Sigmoid colon (tissue), 3 donors: Measurements from ENCODE around the gene MXD4.

Experiments
- POLR2A ChIP-seq, 2 donors: fragments of 450-650 bp; IDR thresholded peaks; one replicate each; pipeline ENCODE4 v1.6.1; 2016; ENCODE audit warnings: antibody characterized with exemption in 2 of 2, mild to moderate bottlenecking in 2 of 2, moderate library complexity in 2 of 2
- TF ChIP-seq, protein P1 (sequence below), 4 experiments: fragments of 450-650 bp in 3 of 4; fragments of 200-600 bp in 1 of 4; IDR thresholded peaks; one replicate each; pipeline ENCODE4 v1.5.1; 2016 to 2019; ENCODE audit warnings: antibody characterized with exemption in 4 of 4, mild to moderate bottlenecking in 3 of 4, moderate library complexity in 2 of 4

DNA sequence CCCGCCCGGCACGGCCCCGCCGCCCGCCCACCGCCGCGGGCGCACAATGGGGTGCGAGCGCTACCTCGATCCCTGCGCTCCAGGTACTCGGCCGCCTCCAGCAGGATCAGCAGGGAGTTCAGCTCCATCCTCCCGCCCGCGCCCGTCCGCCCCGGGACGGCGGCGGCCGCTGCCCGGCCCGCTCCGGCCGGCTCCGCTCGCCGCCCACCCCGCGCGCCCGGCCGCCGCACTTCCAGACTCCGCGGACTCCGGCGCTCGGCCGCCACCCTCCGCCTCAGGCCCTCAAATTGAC lies at the start of gene MXD4:
- TF ChIP-seq, protein P1, sequence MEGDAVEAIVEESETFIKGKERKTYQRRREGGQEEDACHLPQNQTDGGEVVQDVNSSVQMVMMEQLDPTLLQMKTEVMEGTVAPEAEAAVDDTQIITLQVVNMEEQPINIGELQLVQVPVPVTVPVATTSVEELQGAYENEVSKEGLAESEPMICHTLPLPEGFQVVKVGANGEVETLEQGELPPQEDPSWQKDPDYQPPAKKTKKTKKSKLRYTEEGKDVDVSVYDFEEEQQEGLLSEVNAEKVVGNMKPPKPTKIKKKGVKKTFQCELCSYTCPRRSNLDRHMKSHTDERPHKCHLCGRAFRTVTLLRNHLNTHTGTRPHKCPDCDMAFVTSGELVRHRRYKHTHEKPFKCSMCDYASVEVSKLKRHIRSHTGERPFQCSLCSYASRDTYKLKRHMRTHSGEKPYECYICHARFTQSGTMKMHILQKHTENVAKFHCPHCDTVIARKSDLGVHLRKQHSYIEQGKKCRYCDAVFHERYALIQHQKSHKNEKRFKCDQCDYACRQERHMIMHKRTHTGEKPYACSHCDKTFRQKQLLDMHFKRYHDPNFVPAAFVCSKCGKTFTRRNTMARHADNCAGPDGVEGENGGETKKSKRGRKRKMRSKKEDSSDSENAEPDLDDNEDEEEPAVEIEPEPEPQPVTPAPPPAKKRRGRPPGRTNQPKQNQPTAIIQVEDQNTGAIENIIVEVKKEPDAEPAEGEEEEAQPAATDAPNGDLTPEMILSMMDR (IDR thresholded peaks at IDR 0.05), result no peak
- no peak for TF ChIP-seq POLR2A (IDR thresholded peaks at IDR 0.05)
